Lung (tissue), 12 donors: ENCODE data around the gene LTBP2. TPM values are rescaled to one million over a fixed set of nuclear protein-coding genes. Genes with fewer than 3 reads are reported as not detected.
A peak's percentile ranks its signal among the peaks of the same experiment; 100 is the strongest.

Experiments used
- ATAC-seq: fragments of 200-7000 bp; cut with Tn5 transposase; one replicate; pipeline ENCODE4 v1.9.1; 2020; ENCODE audit warnings: moderate number of reproducible peaks; ENCODE audit not compliant: insufficient read depth, low FRiP score
- DNase-seq, 3 donors: peaks; one replicate each; pipeline ENCODE4 v3.0.0-alpha.2; 2013 to 2017
- H3K27ac ChIP-seq, 2 donors: one replicate each; pipeline ENCODE4 v1.5.1; 2013; ENCODE audit warnings: mild to moderate bottlenecking in 2 of 2, moderate library complexity in 2 of 2, control low read depth in 1 of 2, inconsistent platforms in 1 of 2, low read depth in 1 of 2, low read length in 1 of 2
- H3K27me3 ChIP-seq, 3 donors: one replicate each; pipeline ENCODE4 v1.5.1; 2013; ENCODE audit warnings: low read length in 2 of 3; ENCODE audit not compliant: control insufficient read depth in 3 of 3, insufficient read depth in 3 of 3
- H3K36me3 ChIP-seq, 4 donors: one replicate each; pipeline ENCODE4 v1.5.1; 2013; ENCODE audit warnings: low read length in 4 of 4, mild to moderate bottlenecking in 1 of 4, moderate library complexity in 1 of 4; ENCODE audit not compliant: control insufficient read depth in 4 of 4, insufficient read depth in 4 of 4
- H3K4me1 ChIP-seq, 5 donors: one replicate each; pipeline ENCODE4 v1.5.1; 2013; ENCODE audit warnings: low read length in 5 of 5, mild to moderate bottlenecking in 2 of 5, moderate library complexity in 1 of 5; ENCODE audit not compliant: control insufficient read depth in 5 of 5, insufficient read depth in 5 of 5
- H3K4me3 ChIP-seq: one replicate; pipeline ENCODE4 v1.5.1; 2013; ENCODE audit warnings: mild to moderate bottlenecking, control low read depth, moderate library complexity
- H3K9ac ChIP-seq, 2 donors: one replicate each; pipeline ENCODE4 v1.5.1; 2013; ENCODE audit warnings: low read length in 2 of 2, control low read depth in 1 of 2; ENCODE audit not compliant: insufficient read depth in 1 of 2
- H3K9me3 ChIP-seq, 4 donors: one replicate each; pipeline ENCODE4 v1.5.1; 2013; ENCODE audit warnings: low read length in 3 of 4, mild to moderate bottlenecking in 1 of 4, moderate library complexity in 1 of 4; ENCODE audit not compliant: control insufficient read depth in 4 of 4, insufficient read depth in 3 of 4
- CTCF ChIP-seq: IDR thresholded peaks from 2 replicates; pipeline ENCODE4 v1.5.1; 2012; ENCODE audit warnings: mild to moderate bottlenecking; ENCODE audit errors: control extremely low read depth, extremely low read depth
- WGBS, 2 donors: extraction: QIAGEN DNeasy Blood & Tissue Kit; methylation state at CpG; one replicate each; pipeline ENCODE4 v1.1.7; 2013; 5-methylcytosine and 5-hydroxymethylcytosine counted together
- polyA plus RNA-seq, 2 donors: library from polyadenylated mRNA; stranded (reverse); fragments of 200-250 nt; gene quantifications; one replicate each; pipeline ENCODE4 v1.2.1, GENCODE V29; 2013
- total RNA-seq, 2 donors: library from RNA; depleted of rRNA in 1 of 2; stranded (reverse); fragments of >200 nt in 1 of 2; gene quantifications; one replicate each; pipeline ENCODE4 v1.2.1, GENCODE V29; 2014 to 2021
- donor health status: control.
- donor health status: control.
- donor health status: Bipolar disorder and iron deficiency.
- donor health status: healthy.
- donor health status: DM: yes; HTN: yes; CAD: no.

The LTBP2 gene
- total and polyA plus RNA-seq, 4 donors = 13.2 to 78.4 (median 25.8) TPM

- no peaks in the 10 kb centered on the region for H3K36me3 ChIP-seq
- WGBS, 2 donors = 74 to 79% methylated on average over 3 of the region's 3 CpGs
- no peaks in the 10 kb centered on the region for H3K27me3 ChIP-seq
- no peak for TF ChIP-seq CTCF
- DNase-seq (peak in 2 of 3 donors; percentile 68 to 69), ATAC-seq (no peak)
- no peak overlapping the region for H3K9ac ChIP-seq
- H3K9me3 ChIP-seq = no peaks in the 10 kb centered on the region
- H3K4me3 ChIP-seq = no peak overlapping the region
- peaks cover 0 to 55% (median 40%) of the 10 kb centered on the region in 5 donors for H3K4me1 ChIP-seq
- H3K27ac ChIP-seq = no peak overlapping the region
These were observed 43.1 kb downstream of the LTBP2 start for GRCh38 chr14:74568911-74569310.

DNA sequence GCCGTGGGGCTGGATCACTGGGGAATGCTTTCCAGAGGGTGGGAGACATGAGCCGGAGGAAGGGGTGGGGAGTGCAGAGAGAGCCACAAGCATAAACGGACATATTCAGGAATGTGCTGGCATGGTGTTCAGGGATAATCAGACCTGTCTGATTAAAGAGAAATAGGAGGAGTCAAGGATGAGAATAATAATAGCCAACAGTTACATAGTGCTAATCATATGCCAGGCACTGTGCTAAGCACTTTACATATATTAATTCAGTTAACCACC is 43.7 kb downstream of the LTBP2 start:
- no peak for ATAC-seq
- H3K9ac ChIP-seq = no peak overlapping the region

GRCh38 chr14:74567646-74568379 is 44.2 kb downstream of the LTBP2 start:
- no peak overlapping the region for H3K9ac ChIP-seq
- no peak for DNase-seq

More for the DNA sequence above, 43.7 kb downstream of the LTBP2 start:
- H3K27ac ChIP-seq = no peak overlapping the region
- H3K36me3 ChIP-seq = no peaks in the 10 kb centered on the region
- H3K27me3 ChIP-seq = no peaks in the 10 kb centered on the region
- DNase-seq = no peak
- H3K4me1 ChIP-seq = peaks cover 0 to 56% (median 44%) of the 10 kb centered on the region in 5 donors
- 58 to 79% methylated on average over 3 of the region's 3 CpGs for WGBS, 2 donors
- no peak for TF ChIP-seq CTCF
- H3K4me3 ChIP-seq = no peak overlapping the region
- H3K9me3 ChIP-seq = no peaks in the 10 kb centered on the region

More at GRCh38 chr14:74567646-74568379, 44.2 kb downstream of the LTBP2 start:
- Histone ChIP-seq H3K4me1 (peaks cover 0 to 56% (median 43%) of the 10 kb centered on the region in 5 donors), H3K36me3 (no peaks in the 10 kb centered on the region), H3K27me3 (no peaks in the 10 kb centered on the region), H3K9me3 (no peaks in the 10 kb centered on the region), H3K4me3 (no peak overlapping the region), H3K27ac (peak overlapping the region in 1 of 2 donors; percentile 65)
- WGBS, 2 donors = 87 to 89% methylated on average over 21 of the region's 21 CpGs
- TF ChIP-seq CTCF = no peak
- ATAC-seq = no peak
